ENCODE results near the gene NCAPG2. TPM values are rescaled to one million over a fixed set of nuclear protein-coding genes. Genes with fewer than 3 reads are reported as not detected.

NCAPG2 gene
- polyA plus RNA-seq, 1 donor from 2014 or later = 8.3 TPM

- H3F3A ChIP-seq (ENCODE audit: insufficient read depth, low read length, poor library complexity, severe bottlenecking) = no peaks in the 10 kb centered on the region
- no peaks in the 10 kb centered on the region for H3K9me2 ChIP-seq (ENCODE audit: insufficient read depth, low read length)
- H3K27ac ChIP-seq (ENCODE audit: low read length) = no peak overlapping the region
- no peaks in the 10 kb centered on the region for H3K36me3 ChIP-seq (ENCODE audit: insufficient read depth, low read length)
- H3K79me2 ChIP-seq (replicated peaks; ENCODE audit: insufficient read depth, low read length) = no peaks in the 10 kb centered on the region
- H3K27me3 ChIP-seq (ENCODE audit: insufficient read depth, low read depth, low read length) = no peaks in the 10 kb centered on the region
- no peak for TF ChIP-seq EZH2 (IDR thresholded peaks at IDR 0.05; ENCODE audit: borderline replicate concordance, insufficient read depth, low read length, poor library complexity, severe bottlenecking)
- no peak for TF ChIP-seq REST (IDR thresholded peaks at IDR 0.05; ENCODE audit: borderline replicate concordance)
- no peak for TF ChIP-seq MXI1 (conservative IDR thresholded peaks at IDR 0.05; ENCODE audit: poor library complexity, severe bottlenecking)
- no peak for TF ChIP-seq RAD21 (conservative IDR thresholded peaks at IDR 0.05)
- no peak for TF ChIP-seq TAF1 (IDR thresholded peaks at IDR 0.05; ENCODE audit: low read depth)
- no peak for TF ChIP-seq CTCF (IDR thresholded peaks at IDR 0.05; ENCODE audit: poor library complexity, severe bottlenecking)
- no peak for TF ChIP-seq SMC3 (conservative IDR thresholded peaks at IDR 0.05; ENCODE audit: poor library complexity)
- TF ChIP-seq POLR2AphosphoS5 (IDR thresholded peaks at IDR 0.05) = no peak
- no peak for TF ChIP-seq EP300 (conservative IDR thresholded peaks at IDR 0.05; ENCODE audit: poor library complexity, severe bottlenecking)
- no peaks in the 10 kb centered on the region for H4K20me1 ChIP-seq (ENCODE audit: insufficient read depth)
- no peak overlapping the region for H3K9ac ChIP-seq (ENCODE audit: low read length)
- no peak overlapping the region for H3K4me2 ChIP-seq (ENCODE audit: low read length)
- H2AFZ ChIP-seq (ENCODE audit: low read depth, low read length) = no peak overlapping the region
- H3K9me3 ChIP-seq (ENCODE audit: low read length) = no peaks in the 10 kb centered on the region
- H3K4me3 ChIP-seq (ENCODE audit: low read length) = no peak overlapping the region
Measured at GRCh38 chr7:158750702-158751101, 46.1 kb upstream of the NCAPG2 start.

GRCh38 chr7:158749396-158749795 lies 44.8 kb upstream of the NCAPG2 start:
- H4K20me1 ChIP-seq (ENCODE audit: insufficient read depth) = no peaks in the 10 kb centered on the region

More at GRCh38 chr7:158749396-158749795, 44.8 kb upstream of the NCAPG2 start:
- Histone ChIP-seq H3F3A (ENCODE audit: insufficient read depth, low read length, poor library complexity, severe bottlenecking) (no peaks in the 10 kb centered on the region), H2AFZ (ENCODE audit: low read depth, low read length) (no peak overlapping the region), H3K27ac (ENCODE audit: low read length) (no peak overlapping the region), H3K9me3 (ENCODE audit: low read length) (no peaks in the 10 kb centered on the region), H3K4me3 (ENCODE audit: low read length) (no peak overlapping the region), H3K9ac (ENCODE audit: low read length) (no peak overlapping the region), H3K4me2 (ENCODE audit: low read length) (no peak overlapping the region), H3K9me2 (ENCODE audit: insufficient read depth, low read length) (no peaks in the 10 kb centered on the region), H3K36me3 (ENCODE audit: insufficient read depth, low read length) (no peaks in the 10 kb centered on the region), H3K27me3 (ENCODE audit: insufficient read depth, low read depth, low read length) (no peaks in the 10 kb centered on the region), H3K79me2 (replicated peaks; ENCODE audit: insufficient read depth, low read length) (no peaks in the 10 kb centered on the region)
- no peak for TF ChIP-seq MXI1 (conservative IDR thresholded peaks at IDR 0.05; ENCODE audit: poor library complexity, severe bottlenecking)
- TF ChIP-seq POLR2AphosphoS5 (IDR thresholded peaks at IDR 0.05) = no peak
- no peak for TF ChIP-seq TAF1 (IDR thresholded peaks at IDR 0.05; ENCODE audit: low read depth)
- TF ChIP-seq REST (IDR thresholded peaks at IDR 0.05; ENCODE audit: borderline replicate concordance) = no peak
- TF ChIP-seq SMC3 (conservative IDR thresholded peaks at IDR 0.05; ENCODE audit: poor library complexity) = no peak
- TF ChIP-seq EP300 (conservative IDR thresholded peaks at IDR 0.05; ENCODE audit: poor library complexity, severe bottlenecking) = no peak
- no peak for TF ChIP-seq CTCF (IDR thresholded peaks at IDR 0.05; ENCODE audit: poor library complexity, severe bottlenecking)
- TF ChIP-seq RAD21 (conservative IDR thresholded peaks at IDR 0.05) = no peak
- no peak for TF ChIP-seq EZH2 (IDR thresholded peaks at IDR 0.05; ENCODE audit: borderline replicate concordance, insufficient read depth, low read length, poor library complexity, severe bottlenecking)
